COR-L47 (cell line): ENCODE data around the gene HAO1.
"Not testable (repeated sequence)": the region's sequence is repeated elsewhere in the genome, so short reads cannot be mapped to it uniquely, and the experiment has no call there.

ENCODE experiments used
- DNase-seq: peaks from one replicate; lab custom pipeline; 2025; lab: John Stamatoyannopoulos, UW

Gene HAO1

DNA sequence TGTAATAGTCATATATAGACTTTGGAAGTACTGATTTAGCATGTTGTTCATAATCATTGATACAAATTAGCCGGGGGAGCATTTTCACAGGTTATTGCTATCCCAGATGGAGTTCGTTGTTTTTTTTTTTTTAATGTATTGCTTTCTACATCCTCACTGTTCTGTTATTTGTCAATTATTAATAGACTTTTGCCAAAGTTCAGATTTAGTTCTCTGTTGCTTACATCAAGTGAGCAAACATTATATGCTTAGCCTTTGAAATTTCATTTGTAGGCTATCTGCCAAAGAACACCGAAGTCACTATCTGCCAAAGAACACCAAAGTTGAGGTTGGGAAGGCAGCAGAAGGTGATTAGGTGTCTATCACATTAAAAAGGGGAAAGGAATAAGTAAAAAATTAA is at the start of gene HAO1:
HAO1 (minus strand) TSS at position 118 of the 400 bp plus-strand sequence; CDS start at position 82, 36 bp downstream.
- DNase-seq: no peak

DNA sequence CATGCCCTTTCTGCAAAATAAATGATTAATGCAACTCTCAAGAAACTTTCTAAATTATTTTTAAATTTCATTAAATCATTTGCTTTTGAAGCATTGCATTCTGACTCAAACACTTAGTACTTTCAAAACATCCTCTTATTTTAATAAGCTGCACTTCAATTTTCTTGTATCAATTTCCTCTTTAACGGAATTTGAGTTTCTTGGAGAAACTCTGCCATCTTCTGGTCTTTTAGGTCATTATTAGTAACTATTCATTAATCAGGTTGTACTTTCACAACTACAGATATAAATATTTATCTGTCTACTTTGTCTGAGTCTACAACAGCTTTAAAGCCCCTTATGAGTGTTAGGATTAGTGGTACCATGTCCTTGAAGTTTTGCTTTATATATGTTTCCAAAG is 49.1 kb upstream of the HAO1 start:
- no peak for DNase-seq

DNA sequence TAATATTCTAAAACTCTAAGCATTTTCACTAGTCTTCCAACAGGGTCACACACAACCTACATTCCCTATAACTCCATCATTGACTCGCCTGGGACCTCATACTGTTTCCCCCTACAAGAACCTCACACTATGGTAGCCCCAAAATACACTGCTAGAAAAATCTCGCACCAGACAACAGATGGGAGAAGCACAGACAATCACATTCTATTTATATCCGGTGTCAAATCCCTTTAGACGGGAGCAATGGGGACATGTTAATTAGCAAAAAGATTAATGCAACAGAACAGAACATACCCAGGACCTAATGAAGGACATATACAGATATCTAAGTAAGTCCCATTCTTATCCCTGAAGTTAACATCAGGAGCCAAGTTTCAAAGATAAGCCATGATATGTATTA is 45.7 kb upstream of the HAO1 start:
- no peak for DNase-seq

DNA sequence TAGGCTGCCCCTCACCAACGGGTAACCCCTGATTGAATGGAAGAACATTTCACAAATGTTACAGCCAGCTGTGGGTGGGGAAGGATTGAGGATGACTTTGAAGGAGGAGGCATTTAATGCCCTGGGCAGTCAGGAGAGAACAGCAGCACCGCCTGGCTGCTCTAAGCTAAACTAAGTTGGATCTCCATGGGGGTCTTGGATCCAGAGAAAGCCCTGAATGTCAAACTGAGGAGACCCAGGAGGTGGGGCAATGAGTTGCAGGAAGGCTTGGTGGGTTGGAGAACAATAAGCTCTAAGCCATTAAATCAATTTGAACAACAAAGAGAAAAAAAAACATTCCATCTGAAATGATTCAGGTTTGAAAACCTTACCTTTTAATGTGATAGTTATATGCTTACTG is 43.9 kb upstream of the HAO1 start:
- no peak for DNase-seq

DNA sequence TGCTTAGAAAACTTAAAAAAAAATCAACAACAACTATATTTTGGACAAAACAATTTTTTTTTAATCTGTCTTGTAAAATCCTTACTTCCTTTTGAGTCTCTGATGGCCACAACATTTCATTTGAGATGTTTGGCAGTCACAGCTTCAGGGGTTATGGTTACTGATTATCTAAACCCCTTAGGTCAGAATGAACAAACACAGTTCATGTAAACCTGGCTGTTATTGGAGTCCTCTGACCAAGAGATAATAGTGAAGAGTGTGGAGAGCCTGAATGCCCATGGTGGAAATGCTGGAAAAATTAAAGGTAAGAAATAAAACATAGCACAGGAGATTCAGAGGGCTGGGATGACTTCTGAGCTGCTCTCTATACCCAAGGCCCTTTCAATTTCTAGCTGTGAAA is 41.1 kb upstream of the HAO1 start:
- DNase-seq: no peak

DNA sequence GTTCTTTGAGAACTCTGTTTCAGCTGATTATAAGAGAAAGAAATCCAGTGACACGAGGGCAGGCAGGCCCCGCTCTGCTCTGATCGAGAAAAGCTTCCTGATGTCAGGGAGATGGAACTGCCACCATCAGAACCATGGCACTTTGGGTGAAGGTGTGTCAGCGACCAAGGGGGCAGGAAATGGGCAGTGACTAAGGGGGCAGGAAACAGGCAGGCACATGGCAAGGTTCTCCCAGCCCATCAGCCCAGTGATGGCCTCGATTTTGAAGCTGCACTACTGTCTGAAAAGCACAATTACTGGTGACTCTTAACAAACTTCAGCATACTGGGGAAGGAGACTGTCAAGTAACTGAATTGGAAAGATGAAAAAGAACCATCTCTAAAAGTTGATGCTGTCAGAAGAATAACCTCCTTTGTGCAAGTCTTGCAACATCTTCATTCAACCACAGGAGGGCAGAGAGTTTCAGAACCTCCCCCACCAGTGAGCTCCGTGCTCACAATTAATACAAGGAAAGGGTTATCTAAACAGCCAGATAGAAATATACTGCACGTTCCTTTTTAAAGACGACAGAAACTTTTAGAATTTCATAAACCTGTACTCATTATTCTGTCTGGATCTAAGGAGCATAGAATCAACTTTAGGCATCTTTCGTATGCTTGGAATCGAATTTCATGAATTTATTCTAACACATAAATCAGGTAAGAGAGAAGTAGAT is 40.2 kb upstream of the HAO1 start:
- DNase-seq: no peak

DNA sequence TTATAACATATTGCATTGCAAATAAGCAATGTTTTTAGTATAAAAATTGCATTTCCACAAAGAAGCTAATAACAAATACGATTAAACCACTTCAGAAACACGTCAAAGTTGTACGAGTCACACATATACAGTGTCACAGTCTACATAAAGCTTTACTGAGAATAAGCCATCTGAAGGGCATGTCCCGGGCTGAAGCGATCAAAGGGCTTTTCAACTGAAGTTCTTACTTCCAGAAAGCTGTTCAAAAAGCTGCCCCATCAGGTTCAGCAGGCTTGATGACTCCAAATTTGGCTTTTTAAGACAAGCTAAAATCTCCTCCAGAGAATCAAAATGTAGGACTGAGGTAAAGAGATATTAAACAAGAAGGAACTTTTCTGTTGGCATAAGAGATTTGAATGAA is 37.5 kb upstream of the HAO1 start:
- no peak for DNase-seq

DNA sequence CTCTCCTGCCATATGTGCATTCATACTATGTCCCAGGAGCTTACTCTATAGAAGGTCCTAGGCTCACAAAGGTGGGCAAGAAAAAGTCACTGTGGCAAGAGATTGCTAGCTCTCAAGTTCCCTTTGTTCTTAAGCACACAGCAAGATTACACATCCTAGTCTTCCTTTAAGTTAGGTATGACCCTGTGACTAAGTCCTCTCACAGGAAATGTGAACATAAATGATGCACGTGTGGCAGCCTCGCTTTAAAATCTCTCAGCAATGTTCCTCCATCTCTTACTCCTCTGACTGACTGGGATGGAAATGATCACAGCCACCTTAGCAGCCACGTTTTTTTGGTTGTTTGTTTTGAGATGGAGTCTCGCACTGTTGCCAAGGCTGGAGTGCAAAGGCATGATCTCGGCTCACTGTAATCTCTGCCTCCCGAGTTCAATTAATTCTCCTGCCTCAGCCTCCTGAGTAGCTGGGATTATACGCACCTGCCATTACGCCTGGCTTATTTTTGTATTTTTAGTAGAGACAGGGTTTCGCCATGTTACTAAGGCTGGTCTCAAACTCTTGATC is 35.7 kb upstream of the HAO1 start:
- no peak for DNase-seq

DNA sequence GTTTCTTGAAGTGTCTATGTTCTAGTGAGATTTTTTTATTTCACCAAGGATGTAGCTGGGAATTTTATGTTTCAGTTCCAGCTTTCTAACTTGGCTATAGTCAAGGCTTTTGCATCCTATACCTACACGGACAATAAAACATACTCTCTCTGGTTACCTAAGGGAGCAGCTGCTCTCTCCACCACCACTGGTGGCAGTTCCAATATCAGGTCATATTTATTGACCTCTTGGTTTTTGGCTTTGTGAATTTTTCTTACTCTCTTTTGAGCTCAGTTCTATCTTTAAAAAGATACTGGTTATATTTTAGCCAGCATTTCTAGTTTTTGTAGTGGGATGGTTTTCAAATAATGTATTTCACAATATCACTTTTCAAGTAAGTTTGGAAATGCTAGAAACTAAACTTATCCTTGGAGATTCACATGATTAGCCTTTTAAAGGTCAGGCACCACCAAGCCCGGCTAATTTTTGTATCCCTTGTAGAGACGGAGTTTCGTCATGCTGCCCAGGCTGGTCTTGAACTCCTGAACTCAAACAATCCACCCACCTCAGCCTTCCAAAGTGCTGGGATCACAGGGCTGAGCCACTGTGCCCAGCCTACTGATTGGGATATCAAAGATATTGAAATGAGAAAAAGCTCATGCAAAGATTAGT is 34.7 kb upstream of the HAO1 start:
- no peak for DNase-seq

DNA sequence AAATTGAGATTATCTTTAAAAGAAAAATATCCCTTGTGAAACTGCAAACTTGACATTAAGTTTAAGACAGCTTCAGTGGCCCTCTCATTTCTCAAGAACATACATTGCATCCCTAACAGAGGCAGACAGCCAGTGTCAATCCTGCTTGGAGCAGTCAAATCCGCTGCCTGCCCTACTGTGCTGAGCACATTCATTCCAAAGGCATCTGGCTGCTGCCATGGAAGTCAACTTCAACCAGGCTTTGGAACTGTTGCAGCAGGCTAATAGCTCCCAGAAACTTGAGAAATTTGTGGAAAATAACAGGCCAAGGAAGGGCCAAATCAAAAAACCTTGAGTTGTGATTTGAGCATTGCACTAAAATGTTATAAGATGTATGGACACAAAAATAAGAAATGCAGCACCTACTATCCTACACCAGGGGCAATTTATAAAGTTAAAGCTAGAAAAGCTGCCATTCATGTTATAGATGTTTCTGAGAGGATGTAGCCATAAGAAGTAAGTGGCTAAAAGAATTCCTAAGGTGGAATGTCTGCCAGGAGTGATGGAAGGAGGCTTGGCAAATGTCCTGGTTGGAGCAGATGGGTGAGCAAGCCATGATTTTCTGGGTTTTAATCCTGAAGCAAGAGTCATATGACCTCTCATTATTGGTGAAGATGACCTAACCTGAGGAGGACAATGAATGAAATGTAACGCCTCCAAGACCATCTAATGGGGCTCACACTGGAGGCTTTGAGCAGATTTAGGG is 31.4 kb upstream of the HAO1 start:
- no peak for DNase-seq

DNA sequence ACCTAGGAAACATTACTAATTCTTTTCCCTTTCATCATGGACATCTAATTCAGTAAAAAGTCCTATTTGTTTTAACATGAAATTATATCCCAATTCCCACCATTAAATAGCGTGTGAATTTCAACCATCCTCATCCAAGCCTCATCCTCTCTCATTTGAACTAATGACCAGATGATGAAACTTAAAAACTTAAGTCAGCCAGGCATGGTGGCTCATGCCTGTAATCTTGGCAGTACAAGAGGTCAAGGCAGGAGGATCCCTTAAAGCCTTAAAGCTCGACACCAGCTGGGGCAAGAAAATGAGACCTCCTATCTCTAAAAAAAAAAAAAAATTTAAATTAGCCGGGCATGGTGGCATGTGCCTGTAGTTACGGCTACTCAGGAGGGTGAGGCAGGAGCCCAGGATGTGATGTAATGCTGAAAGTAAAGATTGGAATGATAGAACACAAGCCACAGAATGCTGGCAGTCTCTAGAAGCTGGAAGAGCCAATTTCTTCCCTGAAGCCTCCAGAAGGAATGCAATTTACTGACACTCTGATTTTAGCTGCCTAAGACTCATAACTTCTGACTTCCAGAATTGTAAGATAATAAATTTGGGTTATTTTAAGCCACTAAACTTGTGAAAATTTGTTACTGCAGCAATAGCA is 27.1 kb upstream of the HAO1 start:
- no peak for DNase-seq

DNA sequence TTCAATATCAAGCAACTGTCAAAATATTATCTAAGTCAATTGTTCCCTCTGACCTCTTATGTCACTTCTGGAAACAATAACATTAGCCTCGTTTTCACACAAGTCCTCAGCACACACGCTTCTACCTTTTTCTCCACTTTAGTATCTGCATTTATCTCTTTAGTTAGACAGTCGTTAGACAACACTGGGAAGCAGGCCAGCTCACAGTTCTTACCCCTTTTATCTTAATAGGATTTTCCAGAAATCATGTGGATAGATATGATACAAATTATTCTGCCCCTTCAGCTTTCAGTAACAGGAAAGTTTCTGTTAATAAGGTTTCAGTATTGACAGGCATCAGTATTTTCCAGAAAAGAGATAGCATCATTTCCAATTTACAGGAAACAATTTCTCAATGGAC is 25.9 kb upstream of the HAO1 start:
- DNase-seq: no peak

DNA sequence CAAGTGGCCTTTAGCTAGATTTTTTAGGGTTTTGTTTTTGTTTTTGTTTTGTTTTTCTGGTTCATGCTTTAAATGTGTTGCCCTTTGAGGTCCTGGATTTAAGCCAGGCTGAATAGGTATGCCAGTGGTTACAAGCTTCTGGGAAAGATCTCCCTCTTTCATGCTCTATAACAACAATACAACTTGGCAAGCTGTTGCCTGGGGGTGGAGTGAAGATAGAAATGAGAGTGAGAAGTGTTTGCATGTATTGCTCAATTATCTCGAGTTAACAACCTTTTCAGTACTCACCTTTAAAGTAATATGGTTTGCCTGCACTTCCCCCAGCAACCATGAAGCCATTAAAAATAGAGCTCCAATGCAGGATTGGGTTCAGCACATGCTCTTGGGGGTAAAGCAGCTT is 19.2 kb upstream of the HAO1 start:
- peak; percentile 12 for DNase-seq

DNA sequence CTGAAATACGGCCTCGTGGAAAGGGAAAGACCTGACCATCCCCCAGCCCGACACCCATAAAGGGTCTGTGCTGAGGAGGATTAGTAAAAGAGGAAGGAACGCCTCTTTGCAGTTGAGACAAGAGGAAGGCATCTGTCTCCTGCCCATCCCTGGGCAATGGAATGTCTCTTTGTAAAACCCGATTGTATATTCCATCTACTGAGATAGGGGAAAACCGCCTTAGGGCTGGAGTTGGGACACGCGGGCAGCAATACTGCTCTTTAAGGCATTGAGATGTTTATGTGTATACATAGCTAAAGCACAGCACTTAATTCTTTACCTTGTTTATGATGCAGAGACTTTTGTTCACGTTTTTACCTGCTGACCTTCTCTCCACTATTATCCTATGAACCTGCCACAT is 16.3 kb upstream of the HAO1 start:
- not testable (repeated sequence) for DNase-seq

DNA sequence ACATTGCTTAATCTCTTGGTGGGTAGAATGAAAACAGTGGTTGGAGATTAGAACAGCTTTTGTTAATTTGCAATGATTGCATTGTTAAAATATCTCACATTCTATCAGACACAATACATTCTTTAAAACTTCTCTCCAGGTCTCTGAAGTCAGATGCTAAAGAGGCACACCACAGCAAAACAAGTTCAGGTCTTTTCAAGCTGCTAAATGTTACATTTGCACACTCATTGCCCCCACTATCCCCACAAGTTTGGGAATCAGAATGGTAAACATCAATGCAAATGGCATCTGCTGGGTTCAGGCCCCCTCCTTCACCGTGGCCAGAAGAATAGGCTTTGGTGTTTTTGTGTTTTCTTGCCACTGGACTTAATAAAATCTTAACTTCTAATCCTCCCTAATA is 10.1 kb upstream of the HAO1 start:
- no peak for DNase-seq

DNA sequence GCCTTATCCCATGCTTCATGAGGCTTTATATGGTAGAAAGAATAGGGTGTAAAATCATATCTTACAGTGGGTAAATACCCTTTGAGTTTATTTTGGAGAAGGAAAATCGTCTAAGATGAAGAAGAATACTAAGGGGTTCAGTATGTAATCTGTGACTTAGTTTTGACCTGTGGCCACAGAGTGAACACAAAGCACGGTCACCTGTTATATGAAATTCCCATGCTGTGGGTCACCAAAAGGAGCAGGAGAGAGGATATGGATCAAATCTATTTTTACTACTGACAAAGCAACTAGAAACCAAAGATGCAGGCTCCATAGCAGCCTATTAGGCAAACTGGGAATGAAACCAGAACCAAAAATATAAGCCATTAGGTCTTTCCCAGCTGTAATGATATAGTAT is 3.6 kb upstream of the HAO1 start:
- DNase-seq: no peak

DNA sequence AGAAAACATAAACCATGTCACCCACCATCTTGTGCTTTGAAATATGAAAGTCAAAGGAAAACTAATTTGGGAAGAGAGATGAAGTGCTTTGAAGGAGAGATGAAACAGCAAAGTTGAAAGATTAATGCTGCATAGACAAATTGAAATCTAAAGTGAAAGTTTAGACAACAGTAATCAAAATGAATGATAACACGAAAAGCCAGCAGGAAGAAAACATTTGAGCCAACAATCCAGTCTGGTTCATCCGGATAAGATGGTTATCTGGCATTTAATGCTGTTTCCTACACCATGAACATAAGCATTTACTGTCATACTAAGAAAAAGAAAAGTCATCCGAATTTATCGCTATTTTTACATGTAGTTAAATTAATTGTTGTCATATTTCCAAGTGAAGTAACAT is 595 bp downstream of the HAO1 start:
- DNase-seq: no peak

DNA sequence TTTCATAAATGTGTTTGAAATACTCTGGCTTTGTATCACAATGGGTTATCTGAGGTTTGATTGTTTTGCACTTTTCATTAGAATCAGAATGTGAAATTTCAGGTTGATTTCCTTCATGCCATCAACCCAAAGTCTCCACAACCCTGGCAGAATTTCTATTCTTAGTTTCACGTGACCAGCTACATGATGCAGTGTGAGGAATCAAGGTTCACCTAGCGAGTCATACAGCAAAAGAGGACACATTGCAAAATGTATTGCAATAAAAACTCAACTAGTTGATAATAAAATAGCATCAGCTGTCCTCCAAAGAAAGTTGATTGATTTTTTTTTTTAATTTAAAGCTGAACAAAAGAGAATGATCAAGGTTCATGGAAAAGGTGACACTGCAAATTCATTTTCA is 2.2 kb downstream of the HAO1 start:
- DNase-seq: no peak

DNA sequence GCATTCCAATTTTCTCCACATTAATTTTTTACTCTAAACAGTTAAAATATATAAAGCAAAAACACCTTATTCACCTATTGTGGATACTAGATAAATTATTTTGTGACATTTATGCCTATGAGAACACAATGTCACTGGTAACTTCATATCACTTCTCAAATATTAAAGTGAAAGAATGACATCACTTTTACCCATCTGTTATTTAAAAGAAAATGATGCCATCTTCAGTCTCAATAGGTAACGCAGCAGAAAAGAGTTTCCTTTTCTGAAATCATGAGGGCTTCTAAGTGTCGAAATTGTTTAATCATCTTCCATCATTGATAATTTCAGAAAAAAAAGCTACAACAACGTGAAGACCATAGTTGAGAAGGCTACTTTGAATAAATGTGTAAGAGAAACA is 2.9 kb downstream of the HAO1 start:
- DNase-seq: no peak

DNA sequence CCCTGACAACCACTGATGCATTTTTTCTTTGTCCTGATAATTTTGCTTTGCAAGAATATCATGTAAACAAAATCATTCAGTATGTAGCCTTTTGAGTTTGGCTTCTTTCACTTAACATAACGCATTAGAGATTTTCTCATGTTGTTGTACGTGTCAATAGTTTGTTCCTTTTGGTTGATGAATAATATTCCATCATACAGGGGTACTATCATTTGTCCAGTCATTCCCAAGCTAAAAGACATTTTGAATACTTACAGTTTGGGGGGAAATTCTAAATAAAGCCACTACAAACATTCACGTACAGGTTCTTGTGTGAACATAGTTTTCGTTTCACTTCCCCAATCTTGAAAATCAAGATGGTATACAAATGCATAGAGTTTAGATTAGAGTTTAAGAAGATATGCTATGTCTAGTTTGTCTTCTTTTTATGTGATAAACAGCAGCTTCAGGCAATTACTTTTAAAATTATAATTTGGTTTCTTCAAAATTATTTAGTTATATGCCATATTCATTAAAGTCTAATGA is 5.2 kb downstream of the HAO1 start:
- DNase-seq: no peak

DNA sequence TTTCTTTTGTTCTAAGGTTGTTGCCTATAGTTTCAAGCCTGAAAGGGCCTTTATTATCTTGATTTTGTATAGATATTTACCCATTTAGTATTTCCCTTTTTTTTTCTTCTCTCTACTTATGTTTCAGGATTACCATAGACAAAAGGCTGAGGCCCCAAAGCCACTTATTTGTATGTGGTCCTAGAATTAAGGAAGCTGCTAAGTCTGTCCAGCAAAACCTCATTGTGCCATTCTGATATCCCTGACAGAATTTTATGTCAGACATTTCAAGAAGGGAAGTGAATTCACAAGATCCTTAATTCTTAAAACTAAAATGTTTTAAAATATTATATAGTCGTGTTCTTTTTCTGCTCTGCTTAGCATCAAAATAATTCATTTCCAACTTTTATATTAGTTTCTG is 6.9 kb downstream of the HAO1 start:
- no peak for DNase-seq

DNA sequence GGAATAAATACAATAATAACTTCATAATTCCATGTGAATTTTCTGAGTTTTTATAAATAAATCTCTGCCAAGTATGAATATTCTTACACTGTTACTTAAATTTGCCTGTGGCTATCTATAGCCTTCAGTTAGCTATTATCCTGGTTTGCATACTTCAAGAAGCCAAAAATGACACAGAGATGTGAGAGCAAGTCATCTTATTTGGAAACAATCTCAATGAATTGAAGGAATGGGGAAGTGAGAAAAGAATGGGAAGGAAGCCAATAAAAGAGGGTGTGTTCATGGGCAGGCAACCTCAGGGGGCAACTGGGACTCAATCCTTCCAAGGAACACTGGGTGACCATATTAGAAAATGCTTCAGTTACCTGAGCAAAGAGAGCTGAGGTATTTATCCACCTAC is 9.9 kb downstream of the HAO1 start:
- DNase-seq: no peak
